HG03066 (cell line): ENCODE data around the gene HLA-DQA1.
"Not testable (repeated sequence)": the region's sequence is repeated elsewhere in the genome, so short reads cannot be mapped to it uniquely, and the experiment has no call there.

ENCODE experiments used
- ATAC-seq: cut with Tn5 transposase; IDR thresholded peaks from one replicate; pipeline ENCODE4 v1.9.1; 2021; ENCODE audit warnings: low read depth; ENCODE audit not compliant: unreplicated experiment

HLA-DQA1 gene

DNA sequence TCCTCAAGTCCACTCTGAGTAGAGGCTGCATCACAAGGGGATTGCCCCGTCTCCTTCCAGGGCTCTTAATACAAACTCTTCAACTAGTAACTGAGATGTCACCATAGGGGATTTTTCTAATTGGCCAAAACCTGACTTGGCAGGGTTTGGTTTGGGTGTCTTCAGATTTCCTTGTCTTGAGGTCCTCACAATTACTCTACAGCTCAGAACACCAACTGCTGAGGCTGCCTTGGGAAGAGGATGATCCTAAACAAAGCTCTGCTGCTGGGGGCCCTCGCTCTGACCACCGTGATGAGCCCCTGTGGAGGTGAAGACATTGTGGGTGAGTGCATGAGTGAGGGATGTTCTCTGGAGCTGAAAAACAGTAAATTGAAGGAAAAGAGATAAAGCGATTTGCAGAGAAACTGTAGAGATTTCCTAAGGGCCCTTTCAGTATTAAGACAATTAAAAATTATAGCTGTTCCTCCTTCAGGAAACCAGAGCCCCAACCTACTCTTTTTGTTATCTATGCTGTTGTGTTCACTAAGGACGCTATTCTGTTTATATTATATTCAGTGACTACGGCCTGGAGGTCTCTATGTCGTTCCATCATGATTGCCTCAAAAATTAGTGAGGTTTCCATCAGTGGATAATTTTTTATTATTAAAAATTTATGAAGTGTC lies at the start of gene HLA-DQA1:
Gene HLA-DQA1 (plus strand): TSS at position 188 of the 662 bp plus-strand sequence. CDS start 53 bp downstream, at position 241.
- ATAC-seq, result peak; percentile 63

DNA sequence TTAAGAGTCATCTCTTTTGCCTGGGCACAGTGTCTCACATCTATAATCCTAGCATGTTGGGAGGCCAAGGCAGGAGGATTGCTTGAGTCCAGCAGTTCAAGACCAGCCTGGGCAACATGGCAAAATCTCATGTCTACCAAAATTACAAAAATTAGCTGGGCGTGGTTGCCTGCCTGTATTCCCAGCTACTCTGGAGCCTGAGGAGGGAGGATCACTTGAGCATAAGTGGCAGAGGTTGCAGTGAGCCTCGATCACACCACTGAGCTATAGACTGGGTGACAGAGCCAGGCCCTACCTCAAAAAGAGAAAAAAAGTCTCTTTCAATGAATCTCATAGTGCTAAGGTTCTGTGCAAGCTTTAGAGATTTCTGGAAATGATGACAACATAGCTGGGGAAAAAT lies 49.0 kb upstream of the HLA-DQA1 start:
- no peak for ATAC-seq

- peak; percentile 91 for ATAC-seq
These were observed 47.4 kb upstream of the HLA-DQA1 start, which contains the start of gene HLA-DRB1 for GRCh38 chr6:32589596-32590449. Gene HLA-DRB1, minus strand, starts transcription at chr6:32589848. Its CDS starts 106 bp downstream, at chr6:32589742.

DNA sequence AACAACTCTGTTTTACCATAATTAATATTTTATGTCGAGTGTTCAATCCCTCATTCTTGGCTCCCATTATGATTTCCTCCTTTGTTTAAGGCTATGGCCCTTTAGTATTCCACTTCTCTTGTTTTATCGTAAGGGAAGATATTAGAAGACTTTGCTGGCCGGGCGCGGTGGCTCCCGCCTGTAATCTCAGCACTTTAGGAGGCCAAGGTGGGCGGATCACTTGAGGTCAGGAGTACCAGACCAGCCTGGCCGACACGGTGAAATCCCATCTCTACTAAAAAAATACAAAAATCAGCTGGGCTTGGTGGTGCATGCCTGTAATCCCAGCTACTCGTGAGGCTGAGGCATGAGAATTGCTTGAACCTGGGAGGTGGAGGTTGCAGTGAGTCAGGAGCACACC lies 46.5 kb upstream of the HLA-DQA1 start:
- not testable (repeated sequence) for ATAC-seq

- ATAC-seq, result no peak
These were observed 40.2 kb upstream of the HLA-DQA1 start for GRCh38 chr6:32597024-32597423.

GRCh38 chr6:32602383-32602782 lies 34.8 kb upstream of the HLA-DQA1 start:
- ATAC-seq, result no peak

- ATAC-seq, result no peak
These were observed 34.0 kb upstream of the HLA-DQA1 start for GRCh38 chr6:32603222-32603621.

DNA sequence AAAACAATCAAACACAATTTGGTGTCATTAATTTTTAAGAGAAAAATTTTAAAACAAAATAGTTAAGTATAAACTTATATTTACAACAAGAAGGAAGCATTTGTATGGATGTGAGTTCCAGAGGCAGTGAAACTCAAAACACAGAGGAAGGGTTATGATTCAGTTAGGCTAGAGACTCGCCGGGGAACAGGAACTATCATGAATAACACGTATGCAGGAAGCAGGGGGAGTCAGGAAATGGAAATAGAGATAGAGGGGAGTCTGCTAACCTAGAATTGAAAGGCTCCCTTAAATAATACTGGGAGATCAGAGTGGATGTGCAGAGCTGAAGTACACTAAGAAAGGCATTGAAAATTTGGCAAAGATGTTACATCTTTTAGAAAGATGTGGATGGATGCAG lies 33.3 kb upstream of the HLA-DQA1 start:
- no peak for ATAC-seq

DNA sequence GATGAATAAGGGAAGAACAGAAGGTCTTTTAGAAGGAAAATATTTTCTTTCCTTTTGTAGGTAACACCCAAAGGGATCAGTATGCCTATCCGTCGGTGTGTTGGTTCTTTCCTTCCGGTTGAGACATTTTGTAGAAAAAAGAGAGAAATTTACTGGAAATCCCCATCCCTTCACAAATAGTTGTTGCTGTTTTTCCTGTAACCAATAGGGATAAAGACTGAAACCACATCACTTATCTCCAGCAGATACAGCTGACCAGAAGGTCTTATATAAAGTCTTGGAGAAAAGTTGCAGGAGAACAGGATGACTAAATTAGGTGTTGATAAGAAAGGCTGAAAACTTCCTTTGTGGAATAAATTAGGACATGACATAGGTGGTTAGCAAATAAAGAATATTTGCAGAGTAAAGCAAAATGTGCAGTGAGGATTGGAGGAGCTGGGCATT lies 32.8 kb upstream of the HLA-DQA1 start:
- no peak for ATAC-seq

DNA sequence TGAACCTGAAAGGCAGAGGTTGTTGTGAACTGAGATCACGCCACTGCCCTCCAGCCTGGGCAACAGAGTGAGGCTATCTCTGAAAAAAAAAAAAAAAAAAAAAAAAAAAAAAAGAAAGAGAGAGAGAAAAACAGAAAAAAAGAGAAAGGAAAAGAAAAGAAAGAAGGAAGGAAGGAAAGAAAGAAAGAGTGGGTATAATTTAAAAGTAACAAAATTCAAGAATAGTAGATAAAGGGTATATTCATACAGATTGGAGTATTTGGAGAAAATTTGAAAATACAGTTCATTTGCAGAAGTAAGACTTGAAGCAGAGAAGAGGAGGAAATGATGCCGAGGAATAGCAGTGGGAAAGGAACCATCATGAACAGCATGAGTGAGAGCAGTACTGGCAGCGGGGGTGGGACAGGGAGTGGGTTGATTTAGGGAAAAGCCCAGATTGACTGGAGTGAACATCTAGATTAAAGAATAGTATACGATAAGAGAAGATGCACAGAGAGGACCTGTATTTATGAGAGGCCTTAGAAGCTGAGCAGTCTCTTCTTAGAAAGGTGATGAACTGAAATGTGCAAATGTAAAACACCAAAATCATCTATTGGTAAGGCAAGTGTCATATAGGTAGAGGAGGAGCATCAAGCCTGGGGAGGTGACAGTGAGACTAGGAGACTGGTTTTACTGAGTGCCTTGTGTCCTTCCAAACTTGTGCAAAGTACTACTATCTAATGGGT lies 29.8 kb upstream of the HLA-DQA1 start:
- ATAC-seq, result no peak

DNA sequence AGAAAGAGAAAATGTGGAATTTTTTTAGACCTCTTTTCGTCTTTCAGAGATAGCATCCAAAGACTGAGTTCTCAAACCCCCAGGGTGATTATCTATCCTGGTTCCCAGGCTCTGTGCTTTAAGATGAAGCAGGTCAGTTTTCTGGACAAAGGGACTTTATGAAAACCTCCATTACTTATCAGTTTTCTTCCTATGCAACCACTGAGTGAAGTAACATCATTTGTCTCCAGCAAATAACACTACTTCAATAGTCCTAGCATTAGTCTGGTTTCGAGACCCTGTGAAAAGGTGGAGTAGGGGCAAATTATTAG lies 29.3 kb upstream of the HLA-DQA1 start:
- no peak for ATAC-seq

DNA sequence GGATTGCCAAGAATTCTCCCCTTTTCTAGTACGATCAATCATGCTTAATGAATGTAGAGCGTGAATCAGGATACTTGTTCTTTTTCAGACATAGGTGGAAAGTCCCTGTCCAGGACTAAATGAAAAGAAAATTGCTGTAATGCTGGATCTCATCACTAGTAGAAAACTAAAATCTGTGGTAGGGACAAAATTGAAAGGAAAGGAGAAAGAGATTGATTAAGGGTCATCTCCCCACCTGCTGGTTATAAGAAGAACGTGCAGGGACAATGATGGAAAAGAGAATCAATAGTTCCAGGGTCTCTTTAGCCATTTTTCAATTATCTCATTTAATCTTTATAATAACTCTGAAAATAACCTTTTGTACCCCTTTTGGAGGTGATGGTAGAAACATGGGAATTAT lies 28.8 kb upstream of the HLA-DQA1 start:
- no peak for ATAC-seq

DNA sequence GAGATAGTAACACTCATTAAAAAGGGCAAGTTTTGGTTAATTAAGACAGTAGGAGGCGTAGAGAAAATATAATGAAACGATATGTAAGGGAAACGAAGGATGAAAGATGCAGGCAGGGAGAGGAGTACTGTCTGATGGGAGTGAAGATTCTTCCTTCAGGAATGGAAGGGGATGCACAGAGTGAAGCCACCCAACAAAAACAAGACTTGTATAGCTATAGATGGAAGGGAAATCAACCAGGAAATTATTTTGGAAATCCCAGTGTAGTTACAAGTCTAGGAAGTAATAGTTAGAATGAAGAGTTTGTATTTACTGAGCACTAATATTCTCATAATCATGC lies 27.8 kb upstream of the HLA-DQA1 start:
- ATAC-seq, result no peak

- ATAC-seq, result peak; percentile 85
These were observed 27.2 kb upstream of the HLA-DQA1 start for GRCh38 chr6:32609731-32610640.

- ATAC-seq, result no peak
These were observed 26.4 kb upstream of the HLA-DQA1 start for GRCh38 chr6:32610682-32611296.

- ATAC-seq, result no peak
These were observed 23.7 kb upstream of the HLA-DQA1 start for GRCh38 chr6:32613475-32613874.

GRCh38 chr6:32614366-32615081 lies 22.7 kb upstream of the HLA-DQA1 start:
- ATAC-seq, result no peak

DNA sequence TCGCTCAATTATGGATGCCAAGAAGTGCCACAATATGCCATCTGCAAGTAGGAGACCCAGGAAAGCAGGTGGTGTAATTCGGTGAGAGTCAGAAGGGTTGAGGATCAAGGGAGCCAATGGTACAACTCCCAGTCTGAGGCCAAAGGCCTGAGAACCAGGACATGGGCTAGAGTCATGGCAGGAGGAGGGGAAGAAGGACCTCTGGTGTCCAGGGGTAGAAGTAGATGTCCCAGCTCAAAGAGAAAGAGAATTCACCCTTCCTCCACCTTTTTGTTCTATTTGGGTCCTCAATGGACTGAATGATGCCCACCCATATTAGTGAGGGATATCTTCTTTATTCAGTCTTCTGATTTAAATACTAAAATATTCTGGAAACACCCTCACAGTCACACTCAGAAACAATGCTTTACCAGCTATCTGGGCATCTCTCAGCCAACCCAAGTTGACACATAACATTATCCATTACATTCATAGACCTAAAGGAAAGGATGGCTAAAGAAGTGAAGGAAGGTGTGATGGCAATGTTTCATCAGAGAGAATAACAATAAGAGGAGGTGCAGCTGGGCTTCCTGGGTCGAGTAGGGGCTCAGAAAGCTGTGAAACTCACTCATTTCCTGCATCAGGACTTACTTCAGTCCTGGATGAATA lies 21.2 kb upstream of the HLA-DQA1 start:
- ATAC-seq, result no peak

DNA sequence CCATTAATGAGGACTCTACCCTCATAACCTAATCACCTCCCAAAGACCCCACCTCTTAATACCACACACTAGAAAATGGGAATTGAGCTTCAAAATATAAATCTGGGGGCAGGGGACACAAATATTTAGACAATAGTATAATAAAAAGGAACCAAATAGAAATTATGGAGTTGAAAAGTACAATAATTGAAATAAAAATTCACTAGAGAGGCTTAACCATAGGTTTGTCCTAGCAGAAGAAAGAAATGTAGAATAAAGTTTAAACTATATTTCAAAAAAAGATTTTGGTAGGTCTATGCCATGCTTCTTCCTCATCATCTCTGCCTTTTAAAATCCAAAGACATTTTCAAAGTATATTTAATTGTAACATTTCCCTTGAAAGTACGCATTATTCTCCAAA lies 19.5 kb upstream of the HLA-DQA1 start:
- no peak for ATAC-seq
